Measurements from ENCODE around the gene COL20A1.

- TF ChIP-seq, protein P1, sequence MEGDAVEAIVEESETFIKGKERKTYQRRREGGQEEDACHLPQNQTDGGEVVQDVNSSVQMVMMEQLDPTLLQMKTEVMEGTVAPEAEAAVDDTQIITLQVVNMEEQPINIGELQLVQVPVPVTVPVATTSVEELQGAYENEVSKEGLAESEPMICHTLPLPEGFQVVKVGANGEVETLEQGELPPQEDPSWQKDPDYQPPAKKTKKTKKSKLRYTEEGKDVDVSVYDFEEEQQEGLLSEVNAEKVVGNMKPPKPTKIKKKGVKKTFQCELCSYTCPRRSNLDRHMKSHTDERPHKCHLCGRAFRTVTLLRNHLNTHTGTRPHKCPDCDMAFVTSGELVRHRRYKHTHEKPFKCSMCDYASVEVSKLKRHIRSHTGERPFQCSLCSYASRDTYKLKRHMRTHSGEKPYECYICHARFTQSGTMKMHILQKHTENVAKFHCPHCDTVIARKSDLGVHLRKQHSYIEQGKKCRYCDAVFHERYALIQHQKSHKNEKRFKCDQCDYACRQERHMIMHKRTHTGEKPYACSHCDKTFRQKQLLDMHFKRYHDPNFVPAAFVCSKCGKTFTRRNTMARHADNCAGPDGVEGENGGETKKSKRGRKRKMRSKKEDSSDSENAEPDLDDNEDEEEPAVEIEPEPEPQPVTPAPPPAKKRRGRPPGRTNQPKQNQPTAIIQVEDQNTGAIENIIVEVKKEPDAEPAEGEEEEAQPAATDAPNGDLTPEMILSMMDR (IDR thresholded peaks at IDR 0.05) = no peak
- no peak for TF ChIP-seq POLR2A (IDR thresholded peaks at IDR 0.05)
Observed at GRCh38 chr20:63344616-63345327, 51.8 kb downstream of the COL20A1 start.
